Muscle layer of colon (tissue), 2 donors: ENCODE data around the gene FAM217B.

ENCODE experiments used
- H3K27ac ChIP-seq: one replicate; pipeline ENCODE4 v1.7.0; 2013; ENCODE audit warnings: low read depth, mild to moderate bottlenecking, low read length, moderate library complexity
- H3K27me3 ChIP-seq, 2 donors: one replicate each; pipeline ENCODE4 v1.7.0; 2013; ENCODE audit warnings: low read length in 2 of 2, mild to moderate bottlenecking in 2 of 2; ENCODE audit not compliant: insufficient read depth in 2 of 2, control insufficient read depth in 1 of 2
- H3K36me3 ChIP-seq: one replicate; pipeline ENCODE4 v1.7.0; 2013; ENCODE audit warnings: mild to moderate bottlenecking, low read length; ENCODE audit not compliant: insufficient read depth
- H3K4me1 ChIP-seq: one replicate; pipeline ENCODE4 v1.7.0; 2013; ENCODE audit warnings: mild to moderate bottlenecking, low read length; ENCODE audit not compliant: insufficient read depth
- H3K4me3 ChIP-seq, 2 donors: one replicate each; pipeline ENCODE4 v1.7.0; 2013; ENCODE audit warnings: low read length in 2 of 2, low read depth in 1 of 2, mild to moderate bottlenecking in 1 of 2, moderate library complexity in 1 of 2
- H3K9ac ChIP-seq: one replicate; pipeline ENCODE4 v1.7.0; 2013; ENCODE audit warnings: low read length
- H3K9me3 ChIP-seq: one replicate; pipeline ENCODE4 v1.7.0; 2013; ENCODE audit warnings: mild to moderate bottlenecking, low read length
- donor health status: abdominal sarcoma.
- donor health status: Adenocarcinoma of cecum.

Gene FAM217B

GRCh38 chr20:59939052-59939878, 924 bp upstream of the FAM217B start:
- Histone ChIP-seq H3K4me1 (peaks cover 47% of the 10 kb centered on the region), H3K4me3 (peak overlapping the region; percentile 60 to 72), H3K9ac (peak overlapping the region; percentile 67), H3K9me3 (no peaks in the 10 kb centered on the region), H3K36me3 (peaks cover 22% of the 10 kb centered on the region), H3K27me3 (no peaks in the 10 kb centered on the region), H3K27ac (peak overlapping the region; percentile 100)

GRCh38 chr20:59939879-59940128, 385 bp upstream of the FAM217B start:
- Histone ChIP-seq H3K36me3 (peaks cover 27% of the 10 kb centered on the region), H3K4me3 (peak overlapping the region; percentile 60 to 72), H3K27ac (peak overlapping the region; percentile 100), H3K27me3 (no peaks in the 10 kb centered on the region), H3K4me1 (peaks cover 52% of the 10 kb centered on the region), H3K9ac (peak overlapping the region; percentile 67), H3K9me3 (no peaks in the 10 kb centered on the region)

- Histone ChIP-seq H3K36me3 (peaks cover 30% of the 10 kb centered on the region), H3K4me1 (peaks cover 64% of the 10 kb centered on the region), H3K27me3 (no peaks in the 10 kb centered on the region)
These were observed 736 bp downstream of the FAM217B start for GRCh38 chr20:59940956-59941294.

GRCh38 chr20:59942245-59942644, 2.1 kb downstream of the FAM217B start:
- Histone ChIP-seq H3K9me3 (no peaks in the 10 kb centered on the region), H3K9ac (no peak overlapping the region), H3K27me3 (no peaks in the 10 kb centered on the region), H3K4me1 (peaks cover 55% of the 10 kb centered on the region), H3K4me3 (no peak overlapping the region), H3K36me3 (peaks cover 30% of the 10 kb centered on the region), H3K27ac (no peak overlapping the region)

More at GRCh38 chr20:59940956-59941294, 736 bp downstream of the FAM217B start:
- H3K27ac ChIP-seq = peak overlapping the region; percentile 100
- peak overlapping the region; percentile 61 to 72 for H3K4me3 ChIP-seq
- H3K9me3 ChIP-seq = no peaks in the 10 kb centered on the region
- peak overlapping the region; percentile 63 for H3K9ac ChIP-seq

- Histone ChIP-seq H3K4me3 (no peak overlapping the region), H3K4me1 (peaks cover 33% of the 10 kb centered on the region), H3K36me3 (peaks cover 30% of the 10 kb centered on the region), H3K27ac (no peak overlapping the region), H3K9ac (no peak overlapping the region), H3K27me3 (no peaks in the 10 kb centered on the region), H3K9me3 (no peaks in the 10 kb centered on the region)
These were observed 4.5 kb downstream of the FAM217B start for GRCh38 chr20:59944726-59945125.

DNA sequence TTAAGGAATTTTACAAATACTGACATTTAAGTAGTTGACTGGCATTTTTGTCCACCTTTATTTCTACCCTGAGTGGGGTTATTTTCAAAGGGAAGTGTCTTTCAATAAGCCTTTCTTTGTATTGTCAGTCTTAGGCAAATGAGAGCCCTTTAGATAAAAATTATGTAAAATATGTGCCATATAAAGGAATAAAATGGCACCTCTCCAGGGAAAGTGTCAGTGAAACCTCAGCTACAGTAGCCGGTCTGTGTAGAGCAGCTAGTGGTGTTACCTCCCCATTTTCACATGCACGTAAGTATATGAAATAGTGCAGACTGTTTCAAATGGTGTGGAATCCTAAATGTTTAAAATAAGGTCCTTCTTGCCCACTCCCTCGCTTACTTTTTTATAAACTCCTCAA, 5.0 kb downstream of the FAM217B start:
- H3K27ac ChIP-seq = no peak overlapping the region

DNA sequence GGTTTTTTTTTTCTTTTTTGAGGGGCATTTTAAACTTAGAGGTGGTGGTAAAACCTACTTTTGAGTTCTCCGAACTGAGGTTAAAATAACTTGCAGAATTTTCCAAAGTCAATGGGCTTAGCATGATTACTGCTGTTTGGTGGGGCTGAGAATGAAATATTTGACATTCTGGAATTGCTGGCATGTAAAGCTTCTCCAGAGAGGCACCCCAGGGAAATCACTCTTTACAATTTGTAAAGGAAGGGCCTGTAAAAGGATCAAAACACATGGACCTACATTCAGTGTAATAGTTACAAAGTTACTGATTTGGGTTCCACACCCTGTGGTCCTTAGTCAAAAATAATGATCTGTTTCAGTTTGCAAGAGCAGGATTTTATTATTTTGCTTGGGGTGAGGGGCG, 5.5 kb downstream of the FAM217B start:
- H3K9me3 ChIP-seq = no peaks in the 10 kb centered on the region
- H3K9ac ChIP-seq = peak overlapping the region; percentile 5
- H3K27me3 ChIP-seq = no peaks in the 10 kb centered on the region
- no peak overlapping the region for H3K4me3 ChIP-seq
- H3K4me1 ChIP-seq = peaks cover 33% of the 10 kb centered on the region
- H3K27ac ChIP-seq = no peak overlapping the region
- peaks cover 33% of the 10 kb centered on the region for H3K36me3 ChIP-seq

More for the DNA sequence above, 5.0 kb downstream of the FAM217B start:
- Histone ChIP-seq H3K9ac (no peak overlapping the region), H3K4me1 (peaks cover 33% of the 10 kb centered on the region), H3K36me3 (peaks cover 33% of the 10 kb centered on the region), H3K9me3 (no peaks in the 10 kb centered on the region), H3K4me3 (no peak overlapping the region), H3K27me3 (no peaks in the 10 kb centered on the region)

- H3K36me3 ChIP-seq = peaks cover 29% of the 10 kb centered on the region
- no peaks in the 10 kb centered on the region for H3K9me3 ChIP-seq
- no peaks in the 10 kb centered on the region for H3K27me3 ChIP-seq
- H3K4me3 ChIP-seq = no peak overlapping the region
- peaks cover 19% of the 10 kb centered on the region for H3K4me1 ChIP-seq
- H3K9ac ChIP-seq = no peak overlapping the region
- no peak overlapping the region for H3K27ac ChIP-seq
These were observed 7.2 kb downstream of the FAM217B start for GRCh38 chr20:59947376-59947775.

DNA sequence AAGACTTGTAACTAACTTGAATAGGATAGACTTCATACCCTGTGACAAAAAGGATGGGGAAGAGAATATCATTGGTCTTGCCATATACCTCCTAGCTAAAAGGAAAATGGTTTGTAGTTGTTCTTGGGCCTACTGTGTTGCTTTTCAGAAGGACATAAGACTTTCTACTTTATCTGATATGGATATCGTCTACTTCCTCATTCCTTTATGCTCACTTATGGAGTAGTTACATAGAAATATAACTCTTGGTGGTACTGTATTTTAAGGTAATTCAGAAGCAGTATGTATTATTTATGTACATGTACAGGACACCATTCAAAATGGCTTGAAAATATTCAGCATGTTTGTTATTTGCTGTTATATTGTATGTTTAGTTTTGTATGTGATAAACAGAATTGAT, 8.0 kb downstream of the FAM217B start:
- peaks cover 19% of the 10 kb centered on the region for H3K4me1 ChIP-seq
- H3K27ac ChIP-seq = no peak overlapping the region
- H3K4me3 ChIP-seq = no peak overlapping the region
- H3K9me3 ChIP-seq = no peaks in the 10 kb centered on the region
- no peaks in the 10 kb centered on the region for H3K27me3 ChIP-seq
- peaks cover 21% of the 10 kb centered on the region for H3K36me3 ChIP-seq
- H3K9ac ChIP-seq = no peak overlapping the region

DNA sequence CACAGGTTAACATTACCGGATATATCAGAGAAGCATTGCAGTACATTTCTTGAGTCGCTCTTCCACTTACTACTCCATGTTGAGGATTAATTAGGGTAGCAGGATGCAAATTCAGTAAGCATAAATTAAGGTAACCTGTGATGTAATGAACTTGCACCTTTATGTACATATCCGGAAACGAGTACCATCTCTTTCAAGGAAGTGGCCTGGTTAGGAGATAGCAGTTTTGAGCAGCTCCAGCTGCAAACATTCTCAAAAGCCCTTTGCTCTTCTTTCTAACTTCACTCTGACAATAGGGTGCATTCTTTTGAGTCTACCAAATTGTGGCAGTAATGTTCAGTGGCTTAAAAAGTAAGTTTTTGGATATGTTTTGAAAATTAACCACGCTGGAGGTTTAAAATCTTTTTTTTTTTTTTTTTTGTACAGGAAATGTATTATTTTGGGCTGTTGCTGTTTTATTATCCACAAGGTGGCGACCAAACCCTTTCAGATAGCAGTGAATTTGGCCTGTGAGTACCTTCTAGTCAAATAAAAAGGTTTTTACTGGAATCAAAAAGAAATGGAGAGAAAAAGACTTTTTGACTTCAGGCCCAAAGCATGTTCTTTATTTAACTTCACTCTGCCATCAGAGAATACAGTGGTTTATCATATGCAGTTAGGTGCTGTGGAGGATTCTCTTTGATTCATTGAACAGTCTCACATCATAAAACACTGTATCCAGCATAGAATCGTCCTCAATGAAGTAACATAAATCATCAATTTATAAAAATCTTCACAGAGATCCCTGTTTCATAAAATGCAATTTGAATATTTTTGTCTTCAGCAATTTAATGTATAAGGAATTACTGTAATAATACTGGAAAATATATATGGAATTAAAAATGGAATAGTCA, 8.9 kb downstream of the FAM217B start:
- Histone ChIP-seq H3K9ac (no peak overlapping the region), H3K27ac (no peak overlapping the region), H3K9me3 (no peaks in the 10 kb centered on the region), H3K4me1 (peaks cover 19% of the 10 kb centered on the region), H3K4me3 (no peak overlapping the region), H3K36me3 (peaks cover 13% of the 10 kb centered on the region), H3K27me3 (no peaks in the 10 kb centered on the region)

DNA sequence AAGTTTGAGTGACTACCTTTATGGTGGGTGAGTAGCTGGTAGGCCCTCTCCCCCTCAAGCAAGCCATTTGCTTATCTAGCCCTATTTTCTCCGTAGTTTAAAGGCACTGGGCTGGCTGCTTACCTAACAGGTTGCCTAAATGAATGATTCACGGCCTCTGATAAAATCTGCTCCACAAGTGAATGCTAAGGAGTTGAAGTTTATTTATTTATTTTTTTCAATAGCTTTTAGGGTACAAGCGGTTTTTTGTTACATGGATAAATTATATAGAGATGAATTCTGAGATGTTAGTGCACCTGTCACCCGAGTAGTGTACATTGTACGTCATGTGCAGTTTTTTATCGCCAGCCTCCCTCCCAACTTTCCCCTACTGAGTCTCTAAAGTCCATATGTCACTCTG, 9.7 kb downstream of the FAM217B start:
- Histone ChIP-seq H3K27ac (no peak overlapping the region), H3K36me3 (peaks cover 5% of the 10 kb centered on the region), H3K9me3 (no peaks in the 10 kb centered on the region), H3K9ac (no peak overlapping the region), H3K27me3 (no peaks in the 10 kb centered on the region), H3K4me1 (peaks cover 13% of the 10 kb centered on the region), H3K4me3 (no peak overlapping the region)
